OCI-LY7 (cell line): ENCODE results near the gene PLA2G15. TPM values are rescaled to one million over a fixed set of nuclear protein-coding genes. Genes with fewer than 3 reads are reported as not detected.

Experiments
- BruUV-seq: library from RNA; stranded (reverse); fragments of 400-500 nt; replicated peaks from 2 replicates; lab custom pipeline; 2021; lab: Mats Ljungman, UMichigan
- CTCF ChIA-PET: fragments of 300-600 bp; sonication (Branson Sonifier 250); formaldehyde crosslinking; loops from one replicate; lab custom pipeline; 2022; ENCODE audit warnings: antibody characterized with exemption; ENCODE audit not compliant: unreplicated experiment; lab: Charles Lee
- POLR2A ChIA-PET: fragments of 300-600 bp; sonication (Branson Sonifier 250); formaldehyde crosslinking; loops from one replicate; lab custom pipeline; 2022; ENCODE audit warnings: antibody characterized with exemption; lab: Charles Lee
- DNase-seq: peaks from one replicate; pipeline ENCODE4 v3.0.0-alpha.2; 2015; ENCODE audit warnings: low spot score
- H2AFZ ChIP-seq: fragments of 200-600 bp; sonication (generic), shearing (Covaris generic); 2 replicates; pipeline ENCODE4 v1.6.1; 2014; ENCODE audit warnings: mild to moderate bottlenecking, antibody characterized with exemption, low read length, moderate library complexity
- H3K27ac ChIP-seq: fragments of 200-600 bp; sonication (generic); 2 replicates; pipeline ENCODE4 v1.5.1; 2014; ENCODE audit warnings: mixed run types, low read depth, mild to moderate bottlenecking, moderate library complexity, low read length, inconsistent platforms; ENCODE audit not compliant: poor library complexity, severe bottlenecking
- H3K36me3 ChIP-seq: fragments of 200-600 bp; sonication (generic); 2 replicates; pipeline ENCODE4 v1.6.1; 2014; ENCODE audit warnings: mild to moderate bottlenecking, antibody characterized with exemption, low read length, moderate library complexity, mixed read lengths; ENCODE audit not compliant: insufficient read depth
- H3K4me1 ChIP-seq: fragments of 200-600 bp; sonication (generic); 2 replicates; pipeline ENCODE4 v1.5.1; 2014; ENCODE audit warnings: mild to moderate bottlenecking, low read length; ENCODE audit not compliant: insufficient read depth, poor library complexity, severe bottlenecking
- H3K4me2 ChIP-seq: fragments of 200-600 bp; sonication (generic); 2 replicates; pipeline ENCODE4 v1.6.1; 2014; ENCODE audit warnings: mild to moderate bottlenecking, low read length
- H3K4me3 ChIP-seq: fragments of 200-600 bp; sonication (generic); 2 replicates; pipeline ENCODE4 v1.5.1; 2014; ENCODE audit warnings: mild to moderate bottlenecking, low read depth, low read length; ENCODE audit not compliant: poor library complexity, severe bottlenecking
- H3K79me2 ChIP-seq: fragments of 200-600 bp; sonication (generic); 2 replicates; pipeline ENCODE4 v1.6.1; 2016; ENCODE audit warnings: low read depth, mild to moderate bottlenecking, low read length, moderate library complexity, mixed read lengths; ENCODE audit not compliant: insufficient read depth
- H3K9me2 ChIP-seq: fragments of 200-600 bp; sonication (generic); 2 replicates; pipeline ENCODE4 v1.6.1; 2016; ENCODE audit warnings: mild to moderate bottlenecking, low read length, mixed read lengths; ENCODE audit not compliant: insufficient read depth
- H3K9me3 ChIP-seq: fragments of 200-600 bp; sonication (generic); 2 replicates; pipeline ENCODE4 v1.6.1; 2014; ENCODE audit warnings: mild to moderate bottlenecking, mixed run types, low read length, mixed read lengths
- H4K20me1 ChIP-seq: fragments of 200-600 bp; sonication (generic); 2 replicates; pipeline ENCODE4 v1.6.1; 2014; ENCODE audit warnings: mild to moderate bottlenecking, antibody characterized with exemption, low read length, moderate library complexity, mixed read lengths; ENCODE audit not compliant: insufficient read depth
- EZH2phosphoT487 ChIP-seq: fragments of 200-600 bp; sonication (generic); IDR thresholded peaks from 2 replicates; pipeline ENCODE4 v1.6.1; 2018; ENCODE audit warnings: low read depth, borderline replicate concordance, mild to moderate bottlenecking, mixed run types, antibody characterized with exemption, low read length, moderate library complexity, mixed read lengths
- intact Hi-C: fragments of 100-400 bp; cut with micrococcal nuclease; formaldehyde crosslinking; loops from one replicate; pipeline ENCODE4 v1.10.0; 2022; ENCODE audit not compliant: unreplicated experiment
- total RNA-seq, 2 experiments: library from RNA; depleted of rRNA in 1 of 2; stranded (reverse); fragments of >200 nt in 1 of 2; shearing (Covaris generic) in 1 of 2; gene quantifications; 2 replicates each; pipeline ENCODE4 v1.2.3, GENCODE V29; 2014 to 2022
- TF ChIP-seq, protein P1 (sequence below): fragments of 200-600 bp; sonication (generic); conservative IDR thresholded peaks from 2 replicates; pipeline ENCODE4 v1.5.1; 2014; ENCODE audit warnings: mild to moderate bottlenecking, antibody characterized with exemption, low read length, moderate library complexity, mixed read lengths

PLA2G15 gene
- total RNA-seq, 2 experiments from 2014 or later: 27.5 to 46.2 TPM

GRCh38 chr16:68255712-68256111 is 10.5 kb downstream of the PLA2G15 start:
- Histone ChIP-seq H3K9me3 (no peaks in the 10 kb centered on the region), H2AFZ (no peak overlapping the region), H3K4me2 (no peak overlapping the region), H3K4me1 (peaks cover 69% of the 10 kb centered on the region), H3K4me3 (no peak overlapping the region), H3K9me2 (no peaks in the 10 kb centered on the region), H3K27ac (peak overlapping the region; percentile 94), H3K36me3 (peaks cover 67% of the 10 kb centered on the region), H3K79me2 (peaks cover 3% of the 10 kb centered on the region; the same call in 1 of the 2 replicates), H4K20me1 (no peaks in the 10 kb centered on the region)
- TF ChIP-seq, protein P1, sequence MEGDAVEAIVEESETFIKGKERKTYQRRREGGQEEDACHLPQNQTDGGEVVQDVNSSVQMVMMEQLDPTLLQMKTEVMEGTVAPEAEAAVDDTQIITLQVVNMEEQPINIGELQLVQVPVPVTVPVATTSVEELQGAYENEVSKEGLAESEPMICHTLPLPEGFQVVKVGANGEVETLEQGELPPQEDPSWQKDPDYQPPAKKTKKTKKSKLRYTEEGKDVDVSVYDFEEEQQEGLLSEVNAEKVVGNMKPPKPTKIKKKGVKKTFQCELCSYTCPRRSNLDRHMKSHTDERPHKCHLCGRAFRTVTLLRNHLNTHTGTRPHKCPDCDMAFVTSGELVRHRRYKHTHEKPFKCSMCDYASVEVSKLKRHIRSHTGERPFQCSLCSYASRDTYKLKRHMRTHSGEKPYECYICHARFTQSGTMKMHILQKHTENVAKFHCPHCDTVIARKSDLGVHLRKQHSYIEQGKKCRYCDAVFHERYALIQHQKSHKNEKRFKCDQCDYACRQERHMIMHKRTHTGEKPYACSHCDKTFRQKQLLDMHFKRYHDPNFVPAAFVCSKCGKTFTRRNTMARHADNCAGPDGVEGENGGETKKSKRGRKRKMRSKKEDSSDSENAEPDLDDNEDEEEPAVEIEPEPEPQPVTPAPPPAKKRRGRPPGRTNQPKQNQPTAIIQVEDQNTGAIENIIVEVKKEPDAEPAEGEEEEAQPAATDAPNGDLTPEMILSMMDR: no peak
- no peak for TF ChIP-seq EZH2phosphoT487
- intact Hi-C loops: loop anchor here (10.0 kb wide), 1 partner anchor 239 kb away; no protein-coding TSS in a partner anchor
- BruUV-seq: no TSS peak
- DNase-seq: no peak
- CTCF ChIA-PET: interaction anchor here (0.6 kb wide), 1 partner anchor 593 kb away, joined by 3 read pairs; no protein-coding TSS in a partner anchor
- POLR2A ChIA-PET: interaction anchor here (0.6 kb wide), 2 partner anchors 12 to 17 kb away, joined by 3 read pairs; no protein-coding TSS in a partner anchor

- Histone ChIP-seq H3K9me3 (no peaks in the 10 kb centered on the region), H3K9me2 (no peaks in the 10 kb centered on the region), H3K4me2 (peak overlapping the region; percentile 69), H4K20me1 (no peaks in the 10 kb centered on the region), H3K4me3 (peak overlapping the region; percentile 27), H2AFZ (no peak overlapping the region; the same call in 1 of the 2 replicates), H3K4me1 (peaks cover 68% of the 10 kb centered on the region), H3K27ac (peak overlapping the region; percentile 94), H3K79me2 (no peaks in the 10 kb centered on the region), H3K36me3 (peaks cover 58% of the 10 kb centered on the region)
- TF ChIP-seq, protein P1: peak; percentile 43; the same call in 1 of the 2 replicates
- TF ChIP-seq EZH2phosphoT487: no peak
- ChIA-PET CTCF (interaction anchor here (0.9 to 1.8 kb wide), 9 partner anchors 9 to 71 kb away, joined by 3 to 8 read pairs (median 4); partner anchors contain the start of gene PLA2G15), POLR2A (interaction anchor here (0.6 to 2.5 kb wide), 13 partner anchors 9 to 173 kb away, joined by 3 to 13 read pairs (median 4); partner anchors contain the start of genes PLA2G15, PRMT7 and SLC7A6OS)
- intact Hi-C loops: loop anchor here (1.0 to 10.0 kb wide), 3 partner anchors 12 to 237 kb away; partner anchors contain the start of gene PLA2G15
- peak; percentile 95 for DNase-seq
- no TSS peak for BruUV-seq
Measured at GRCh38 chr16:68257251-68257905, 12.2 kb downstream of the PLA2G15 start.
